ENCODE measurements around the gene CACNB4. TPM values are rescaled to one million over a fixed set of nuclear protein-coding genes. Genes with fewer than 3 reads are reported as not detected.
A peak's percentile ranks its signal among the peaks of the same experiment; 100 is the strongest.
"Not testable (repeated sequence)": the region's sequence is repeated elsewhere in the genome, so short reads cannot be mapped to it uniquely, and the experiment has no call there.

The CACNB4 gene
- under 1 TPM; 0.28 to 0.30 TPM for total RNA-seq

DNA sequence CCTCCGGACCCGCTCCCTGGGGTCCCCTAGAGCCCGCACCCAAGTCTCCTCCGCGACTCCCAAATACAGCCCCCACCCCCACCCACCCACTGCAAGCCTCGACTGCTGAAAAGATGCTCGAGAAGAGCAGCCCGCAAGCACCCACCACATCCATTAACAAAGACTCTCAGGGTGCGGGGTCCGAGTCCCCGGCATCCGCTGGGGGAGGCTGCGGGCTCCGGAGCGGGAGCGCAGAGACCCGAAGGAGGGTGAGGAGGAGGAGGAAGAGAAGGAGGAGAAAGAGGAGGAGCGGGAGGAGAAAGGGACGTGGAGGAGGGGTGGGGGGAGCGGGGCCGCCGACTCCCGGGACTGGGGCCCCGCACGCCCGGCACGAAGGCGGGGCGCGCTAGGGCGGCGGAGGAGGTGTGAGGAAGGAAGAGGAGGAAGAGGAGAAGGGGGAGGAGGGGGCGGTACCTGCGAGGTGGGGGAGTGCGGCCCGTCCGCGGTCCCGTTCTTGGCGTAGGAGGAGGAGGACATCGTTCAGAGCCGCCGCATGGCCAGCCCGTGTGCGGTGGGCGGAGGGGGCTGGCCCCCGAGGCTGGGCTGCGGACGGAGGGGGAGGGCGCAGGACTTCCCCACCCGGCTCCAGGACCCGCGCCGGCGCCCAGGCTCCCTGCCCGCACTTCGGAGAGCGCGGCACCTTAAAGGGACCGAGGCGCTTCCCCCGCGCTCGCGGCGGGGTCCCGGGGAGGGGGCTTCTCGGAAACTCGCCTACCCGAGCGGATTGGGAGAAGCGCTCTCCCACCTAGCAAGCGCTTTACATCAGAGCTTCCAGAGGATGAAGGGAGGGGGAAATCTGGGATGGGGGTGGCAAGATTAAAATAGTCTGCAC, at the start of gene CACNB4:
CACNB4 (minus strand) TSS at position 549 of the 871 bp plus-strand sequence.
- Mint-ChIP-seq H3K9me3 (no peaks in the 10 kb centered on the region), H3K36me3 (ENCODE audit: low read depth) (peaks cover 3% of the 10 kb centered on the region), H3K27ac (no peak within 1 kb of the TSS), H3K4me3 (peak within 1 kb of the TSS; percentile 71), H3K27me3 (peaks cover 64% of the 10 kb centered on the region), H3K4me1 (peaks cover 16% of the 10 kb centered on the region)
- peak; percentile 17 for DNase-seq
- ChIA-PET CTCF (no interaction called here), POLR2A (no interaction called here)

GRCh38 chr2:152134488-152135280, 35.8 kb upstream of the CACNB4 start:
- no peaks in the 10 kb centered on the region for H3K27me3 Mint-ChIP-seq
- peaks cover 12% of the 10 kb centered on the region for H3K4me1 Mint-ChIP-seq
- peaks cover 14% of the 10 kb centered on the region for H3K36me3 Mint-ChIP-seq (ENCODE audit: low read depth)
- H3K27ac Mint-ChIP-seq: no peak overlapping the region
- DNase-seq: peak; percentile 51
- CTCF ChIA-PET: no interaction called here
- H3K4me3 Mint-ChIP-seq: no peak overlapping the region
- POLR2A ChIA-PET: no interaction called here
- no peaks in the 10 kb centered on the region for H3K9me3 Mint-ChIP-seq

GRCh38 chr2:152132306-152132705, 33.5 kb upstream of the CACNB4 start:
- CTCF ChIA-PET: no interaction called here
- POLR2A ChIA-PET: no interaction called here
- H3K36me3 Mint-ChIP-seq (ENCODE audit: low read depth): peaks cover 14% of the 10 kb centered on the region
- H3K4me1 Mint-ChIP-seq: peaks cover 12% of the 10 kb centered on the region
- no peak overlapping the region for H3K4me3 Mint-ChIP-seq
- no peaks in the 10 kb centered on the region for H3K9me3 Mint-ChIP-seq
- no peaks in the 10 kb centered on the region for H3K27me3 Mint-ChIP-seq
- H3K27ac Mint-ChIP-seq: no peak overlapping the region
- DNase-seq: no peak

DNA sequence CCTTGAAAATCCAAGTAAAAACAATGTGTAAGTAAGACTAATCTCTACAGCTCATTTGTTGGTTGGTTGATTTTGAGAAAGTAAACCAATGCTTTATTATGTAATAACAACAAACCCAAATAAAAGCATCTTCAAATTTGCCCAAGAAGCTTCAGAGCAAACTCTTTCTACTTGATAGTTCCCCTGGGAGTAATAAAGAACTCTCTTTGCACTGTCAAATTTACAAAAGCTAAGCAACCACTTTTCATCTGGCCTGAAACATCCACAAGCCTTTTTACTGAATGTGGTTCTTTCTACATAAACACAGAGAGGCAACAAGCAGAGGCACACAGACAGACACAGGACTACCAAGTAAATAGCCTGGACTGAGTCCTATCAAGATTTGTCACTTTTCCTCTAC, 28.8 kb upstream of the CACNB4 start:
- ChIA-PET CTCF (interaction anchor here (0.7 kb wide), 1 partner anchor 79 kb away, joined by 3 read pairs; no protein-coding TSS in a partner anchor), POLR2A (no interaction called here)
- Mint-ChIP-seq H3K4me1 (peaks cover 2% of the 10 kb centered on the region), H3K9me3 (no peaks in the 10 kb centered on the region), H3K36me3 (ENCODE audit: low read depth) (peaks cover 26% of the 10 kb centered on the region), H3K27me3 (no peaks in the 10 kb centered on the region), H3K27ac (no peak overlapping the region), H3K4me3 (no peak overlapping the region)
- no peak for DNase-seq

- peaks cover 19% of the 10 kb centered on the region for H3K36me3 Mint-ChIP-seq (ENCODE audit: low read depth)
- no peak for DNase-seq
- CTCF ChIA-PET: no interaction called here
These were observed 27.8 kb upstream of the CACNB4 start for GRCh38 chr2:152126664-152127063.

DNA sequence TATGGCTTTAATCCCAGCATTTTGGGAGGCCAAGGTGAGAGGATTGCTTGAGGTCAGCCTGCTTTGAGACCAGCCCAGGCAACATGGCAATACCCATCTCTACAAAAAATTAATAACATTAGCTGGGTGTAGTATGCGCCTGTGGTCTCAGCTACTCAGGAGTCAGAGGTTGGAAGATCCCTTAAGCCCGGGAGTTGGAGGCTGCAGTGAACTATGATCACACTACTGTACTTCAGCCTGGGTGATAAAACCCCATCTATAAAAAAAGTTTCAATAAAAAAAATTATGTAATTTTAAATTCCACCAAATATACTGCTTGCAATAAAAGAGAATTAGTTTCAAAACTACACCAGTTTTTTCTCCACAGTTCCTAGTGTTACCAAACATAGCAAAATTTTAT, 23.3 kb upstream of the CACNB4 start:
- peaks cover 21% of the 10 kb centered on the region for H3K36me3 Mint-ChIP-seq (ENCODE audit: low read depth)
- CTCF ChIA-PET: interaction anchor here (1.3 kb wide), 1 partner anchor 9 kb away, joined by 4 read pairs; no protein-coding TSS in a partner anchor

More at GRCh38 chr2:152126664-152127063, 27.8 kb upstream of the CACNB4 start:
- Mint-ChIP-seq H3K27ac (no peak overlapping the region), H3K9me3 (no peaks in the 10 kb centered on the region), H3K4me3 (no peak overlapping the region), H3K27me3 (no peaks in the 10 kb centered on the region), H3K4me1 (peaks cover 2% of the 10 kb centered on the region)
- POLR2A ChIA-PET: no interaction called here

GRCh38 chr2:152120430-152120829, 21.6 kb upstream of the CACNB4 start:
- Mint-ChIP-seq H3K27ac (no peak overlapping the region), H3K4me3 (no peak overlapping the region), H3K9me3 (no peaks in the 10 kb centered on the region), H3K36me3 (ENCODE audit: low read depth) (peaks cover 24% of the 10 kb centered on the region), H3K4me1 (no peaks in the 10 kb centered on the region), H3K27me3 (no peaks in the 10 kb centered on the region)
- CTCF ChIA-PET: interaction anchor here (0.6 to 1.4 kb wide), 3 partner anchors 45 to 740 kb away, joined by 3 read pairs; no protein-coding TSS in a partner anchor
- no peak for DNase-seq
- POLR2A ChIA-PET: no interaction called here

More for the DNA sequence above, 23.3 kb upstream of the CACNB4 start:
- no peaks in the 10 kb centered on the region for H3K9me3 Mint-ChIP-seq
- no peak for DNase-seq
- no peak overlapping the region for H3K4me3 Mint-ChIP-seq
- no peak overlapping the region for H3K27ac Mint-ChIP-seq
- peaks cover 2% of the 10 kb centered on the region for H3K4me1 Mint-ChIP-seq
- no peaks in the 10 kb centered on the region for H3K27me3 Mint-ChIP-seq
- POLR2A ChIA-PET: no interaction called here

DNA sequence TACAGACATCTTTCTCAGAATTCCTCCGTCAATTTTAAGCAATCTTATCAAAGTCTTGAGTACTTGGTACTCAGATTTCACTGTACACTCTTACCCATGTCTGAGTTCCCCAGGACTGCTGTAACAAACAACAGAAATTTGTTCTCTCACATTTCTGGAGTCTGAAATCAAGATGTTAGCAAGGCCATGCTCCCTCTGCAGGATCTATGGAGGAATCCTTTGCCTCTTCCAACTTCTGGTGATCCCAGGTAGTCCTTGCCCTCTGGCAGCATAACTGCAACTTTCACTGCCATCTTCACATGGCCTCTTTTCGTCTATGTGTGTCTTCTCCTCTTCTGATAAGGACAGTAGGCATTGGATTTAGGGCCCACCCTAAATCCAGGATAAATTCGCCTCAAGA, 17.1 kb upstream of the CACNB4 start:
- no peak overlapping the region for H3K4me3 Mint-ChIP-seq
- H3K27me3 Mint-ChIP-seq: no peaks in the 10 kb centered on the region
- ChIA-PET POLR2A (no interaction called here), CTCF (no interaction called here)
- H3K27ac Mint-ChIP-seq: no peak overlapping the region
- H3K4me1 Mint-ChIP-seq: no peaks in the 10 kb centered on the region
- peaks cover 11% of the 10 kb centered on the region for H3K36me3 Mint-ChIP-seq (ENCODE audit: low read depth)
- H3K9me3 Mint-ChIP-seq: no peaks in the 10 kb centered on the region
- no peak for DNase-seq

- no peaks in the 10 kb centered on the region for H3K27me3 Mint-ChIP-seq
- H3K4me1 Mint-ChIP-seq: no peaks in the 10 kb centered on the region
- H3K27ac Mint-ChIP-seq: no peak overlapping the region
- peaks cover 9% of the 10 kb centered on the region for H3K36me3 Mint-ChIP-seq (ENCODE audit: low read depth)
- CTCF ChIA-PET: interaction anchor here (1.4 kb wide), 1 partner anchor 8 kb away, joined by 4 read pairs; no protein-coding TSS in a partner anchor
- POLR2A ChIA-PET: no interaction called here
- no peak for DNase-seq
- no peak overlapping the region for H3K4me3 Mint-ChIP-seq
- no peaks in the 10 kb centered on the region for H3K9me3 Mint-ChIP-seq
These were observed 15.5 kb upstream of the CACNB4 start for GRCh38 chr2:152114366-152114765.

DNA sequence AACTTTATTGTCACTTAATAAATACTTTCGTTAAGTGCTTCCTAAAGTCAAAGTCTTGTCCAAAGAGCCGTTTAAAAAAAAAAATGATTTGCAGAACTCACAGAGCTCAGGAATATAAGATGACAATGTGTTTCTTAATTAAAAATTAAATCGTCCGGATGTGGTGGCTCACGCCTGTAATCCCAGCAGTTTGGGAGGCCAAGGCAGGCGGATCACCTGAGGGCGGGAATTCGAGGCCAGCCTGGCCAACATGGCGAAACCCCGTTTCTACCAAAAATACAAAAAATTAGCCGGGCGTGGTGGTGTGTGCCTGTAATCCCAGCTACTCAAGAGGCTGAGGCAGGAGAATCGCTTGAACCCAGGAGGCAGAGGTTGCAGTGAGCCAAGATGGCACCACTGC, 8.3 kb upstream of the CACNB4 start:
- H3K27ac Mint-ChIP-seq; H3K27me3 Mint-ChIP-seq; H3K9me3 Mint-ChIP-seq; H3K4me3 Mint-ChIP-seq; CTCF ChIA-PET; H3K36me3 Mint-ChIP-seq (ENCODE audit: low read depth); DNase-seq; H3K4me1 Mint-ChIP-seq; POLR2A ChIA-PET: not testable (repeated sequence)

DNA sequence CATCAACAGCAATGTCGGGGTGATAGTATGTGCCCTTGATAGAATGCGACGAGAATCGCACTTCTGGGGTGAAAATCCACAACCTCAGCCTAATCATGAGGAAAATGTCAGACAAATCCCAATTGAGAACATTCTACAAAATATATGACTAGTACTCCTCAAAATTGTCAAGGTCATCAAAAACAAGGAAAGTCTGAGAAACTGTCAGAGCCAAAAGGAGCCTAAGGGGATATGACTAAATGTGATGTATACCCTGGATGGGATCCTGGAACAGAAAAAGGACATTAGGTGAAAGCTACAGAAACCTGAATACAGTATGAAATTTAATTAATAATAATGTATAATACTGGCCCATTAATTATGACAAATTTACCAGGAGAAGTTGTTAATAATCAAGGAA, 7.6 kb upstream of the CACNB4 start:
- H3K4me3 Mint-ChIP-seq: no peak overlapping the region
- CTCF ChIA-PET: no interaction called here
- no peaks in the 10 kb centered on the region for H3K4me1 Mint-ChIP-seq
- no peaks in the 10 kb centered on the region for H3K9me3 Mint-ChIP-seq
- no peak overlapping the region for H3K27ac Mint-ChIP-seq
- H3K27me3 Mint-ChIP-seq: peaks cover 14% of the 10 kb centered on the region
- POLR2A ChIA-PET: no interaction called here
- no peak for DNase-seq
- no peaks in the 10 kb centered on the region for H3K36me3 Mint-ChIP-seq (ENCODE audit: low read depth)

DNA sequence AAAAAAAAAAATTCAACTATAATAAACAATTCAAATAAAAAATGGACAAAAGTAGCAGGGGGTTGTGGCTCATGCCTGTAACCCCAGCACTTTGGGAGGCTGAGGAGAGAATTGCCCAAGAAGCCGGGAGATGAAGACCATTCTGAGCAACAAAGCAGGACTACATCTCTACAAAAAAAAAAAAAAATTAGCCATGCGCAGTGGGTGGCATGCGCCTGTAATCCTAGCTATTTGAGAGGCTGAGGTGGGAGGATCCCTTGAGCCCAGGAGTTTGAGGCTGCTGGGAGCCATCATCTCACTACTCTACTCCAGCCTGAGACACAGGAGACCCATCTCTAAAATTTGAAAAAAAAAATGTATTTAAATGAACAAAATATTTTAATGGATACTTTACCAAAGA, 4.4 kb upstream of the CACNB4 start:
- CTCF ChIA-PET: no interaction called here
- no peaks in the 10 kb centered on the region for H3K9me3 Mint-ChIP-seq
- POLR2A ChIA-PET: no interaction called here

GRCh38 chr2:152100961-152101360, 2.1 kb upstream of the CACNB4 start:
- Mint-ChIP-seq H3K27me3 (peaks cover 51% of the 10 kb centered on the region), H3K27ac (no peak overlapping the region), H3K4me3 (no peak overlapping the region), H3K36me3 (ENCODE audit: low read depth) (peaks cover 3% of the 10 kb centered on the region), H3K9me3 (no peaks in the 10 kb centered on the region), H3K4me1 (peaks cover 16% of the 10 kb centered on the region)
- no peak for DNase-seq
- CTCF ChIA-PET: no interaction called here
- POLR2A ChIA-PET: no interaction called here

More for the DNA sequence above, 4.4 kb upstream of the CACNB4 start:
- Mint-ChIP-seq H3K4me3 (no peak overlapping the region), H3K27ac (no peak overlapping the region), H3K4me1 (peaks cover 6% of the 10 kb centered on the region), H3K27me3 (peaks cover 33% of the 10 kb centered on the region), H3K36me3 (ENCODE audit: low read depth) (no peaks in the 10 kb centered on the region)
- no peak for DNase-seq

All from activated CD4-positive, alpha-beta memory T cell treated with anti-CD3 and anti-CD28 coated beads, Interleukin-2, amount 10 ng/mL, durations not matched to agents 7 days and 5 days (primary cell).